Activated CD8-positive, alpha-beta memory T cell treated with anti-CD3 and anti-CD28 coated beads for 1 hour (primary cell): Measurements from ENCODE around the gene EPHA1.

Experiments
- DNase-seq, 2 donors: peaks; one replicate each; pipeline ENCODE4 v3.0.0-alpha.2; 2020; ENCODE audit warnings: low read depth in 1 of 2; ENCODE audit errors: extremely low read depth in 1 of 2

The EPHA1 gene

DNA sequence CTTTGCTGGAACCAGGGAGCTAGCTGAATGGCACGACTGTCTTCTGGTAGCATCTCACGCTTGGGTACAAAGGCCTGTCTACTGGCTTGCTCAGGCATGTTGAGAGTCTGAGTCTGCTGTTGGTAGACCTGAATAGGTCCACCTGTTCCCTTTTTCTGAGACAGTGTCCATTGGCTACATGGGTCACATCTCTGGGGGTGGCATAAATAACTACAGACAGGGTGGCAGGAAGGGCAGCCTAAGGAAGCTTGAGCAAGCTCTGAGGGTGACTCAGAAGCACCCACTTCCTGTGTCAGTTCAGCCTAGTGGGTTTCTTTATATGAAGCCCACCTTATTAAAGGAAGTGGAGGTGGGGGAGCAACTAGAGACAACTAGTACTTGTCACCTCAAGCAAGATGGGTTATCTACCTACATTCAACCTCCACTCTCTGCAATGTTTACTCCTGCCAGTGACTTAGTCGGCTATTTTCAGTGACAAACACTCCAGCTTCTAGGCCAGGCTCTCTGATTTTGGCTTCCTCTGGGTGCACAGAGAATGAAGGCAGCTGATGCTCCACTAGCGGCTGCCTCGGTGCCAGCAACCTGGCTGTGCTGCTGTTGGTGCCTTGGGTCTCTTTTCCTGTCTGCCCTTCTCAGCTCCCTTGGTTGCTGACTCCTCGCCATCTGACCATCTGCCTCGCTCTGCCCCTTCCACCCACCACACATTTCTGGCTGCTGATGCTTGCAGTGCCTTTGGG lies 33.2 kb downstream of the EPHA1 start:
- DNase-seq = no peak

- DNase-seq = no peak
These were observed 34.1 kb downstream of the EPHA1 start for GRCh38 chr7:143374561-143374960.

DNA sequence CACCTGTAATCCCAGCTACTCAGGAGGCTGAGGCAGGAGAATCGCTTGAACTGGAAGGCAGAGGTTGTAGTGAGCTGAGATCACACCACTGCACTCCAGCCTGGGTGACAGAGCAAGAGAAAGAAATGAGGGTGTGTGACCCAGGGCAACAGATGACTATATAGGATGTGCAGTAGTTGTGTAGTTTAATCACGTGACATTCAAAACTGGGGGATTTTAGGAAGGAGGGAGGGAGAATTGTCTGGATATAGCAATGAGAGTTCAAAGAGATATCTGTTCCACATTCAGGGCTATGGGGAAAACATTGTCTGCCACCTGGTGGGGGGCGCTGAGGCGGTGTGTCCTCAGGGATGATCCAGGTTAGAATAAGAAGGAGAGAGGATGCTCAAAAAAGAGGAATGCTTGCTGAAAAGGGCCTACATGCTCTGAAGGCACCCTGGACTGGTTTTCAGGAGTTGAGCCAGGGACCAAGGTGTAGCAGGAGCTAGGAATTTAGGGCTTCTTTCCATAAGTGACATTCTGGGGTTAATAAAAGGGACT lies 35.3 kb downstream of the EPHA1 start:
- no peak for DNase-seq

- DNase-seq = no peak
These were observed 36.6 kb downstream of the EPHA1 start for GRCh38 chr7:143372070-143372469.

GRCh38 chr7:143369678-143370651 lies 38.7 kb downstream of the EPHA1 start:
- DNase-seq = no peak

- DNase-seq = no peak
These were observed 40.3 kb downstream of the EPHA1 start for GRCh38 chr7:143368387-143368786.

DNA sequence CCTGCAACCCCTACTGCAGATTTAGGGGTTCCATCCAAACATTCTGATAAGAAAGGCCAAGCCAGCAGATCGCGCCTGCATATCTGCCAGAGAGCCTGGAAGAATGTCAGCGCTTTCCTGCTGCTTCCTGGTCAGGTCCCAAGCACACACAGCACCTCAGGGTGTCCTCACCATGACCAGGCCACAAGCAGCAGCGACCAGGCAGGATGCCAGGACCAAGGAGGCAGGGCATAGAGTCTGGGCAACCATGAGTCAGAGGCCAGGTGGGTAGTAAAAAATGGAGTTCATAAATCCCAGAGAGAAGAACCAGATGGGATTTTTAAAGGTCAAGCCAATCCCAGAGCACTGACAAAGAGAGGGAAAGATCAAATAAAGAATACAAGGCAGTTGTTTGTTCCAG lies 40.7 kb downstream of the EPHA1 start:
- no peak for DNase-seq

- DNase-seq = no peak
These were observed 45.4 kb downstream of the EPHA1 start for GRCh38 chr7:143363016-143363937.

DNA sequence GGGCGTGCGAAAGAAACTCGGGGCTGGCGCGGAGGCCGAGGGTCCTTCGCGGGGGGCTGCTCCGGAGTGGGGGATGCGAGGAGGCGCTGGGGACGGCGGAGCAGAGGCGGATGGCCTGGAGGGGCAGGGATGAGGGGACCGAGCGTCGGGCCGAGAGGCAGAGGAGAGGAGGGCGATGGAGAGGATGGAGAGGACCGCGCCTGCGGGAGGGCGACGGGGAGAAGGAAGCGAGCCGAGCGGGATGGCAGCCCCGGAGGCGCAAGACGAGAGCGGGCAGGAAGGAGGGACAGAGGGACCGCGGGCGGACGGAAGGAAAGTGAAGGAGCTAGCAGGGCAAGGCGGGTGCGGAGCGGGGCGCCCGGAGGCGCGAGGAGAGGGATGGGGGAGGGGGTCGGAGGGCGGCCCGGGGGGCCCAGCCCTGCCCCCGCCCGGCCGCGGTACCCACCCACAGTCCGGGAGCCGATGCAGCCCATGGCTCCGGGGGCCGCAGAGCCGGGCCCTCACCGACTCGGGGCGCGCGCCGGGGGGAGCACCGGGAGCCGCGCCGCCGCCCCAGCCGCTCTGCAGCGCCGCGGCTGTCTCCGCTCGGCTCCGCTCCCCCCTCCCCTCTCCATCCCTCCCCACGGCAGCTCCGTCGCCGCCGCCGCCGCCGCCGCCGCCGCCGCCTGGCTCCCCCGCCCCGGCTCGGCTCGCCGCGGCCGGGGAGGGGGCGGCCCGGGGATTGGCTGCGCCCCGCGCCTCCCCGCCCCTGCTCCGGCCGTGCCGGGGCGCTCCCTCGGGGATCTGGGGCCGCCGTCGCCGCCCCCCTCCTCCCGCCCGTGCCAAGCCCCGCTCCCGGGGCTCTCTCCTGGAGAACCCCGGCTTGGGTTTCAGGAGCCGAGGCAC lies 46.3 kb downstream of the EPHA1 start, which contains the start of gene FAM131B:
FAM131B (minus strand) TSS at position 583 of the 885 bp plus-strand sequence; CDS start at position 473, 110 bp downstream.
- no peak for DNase-seq

DNA sequence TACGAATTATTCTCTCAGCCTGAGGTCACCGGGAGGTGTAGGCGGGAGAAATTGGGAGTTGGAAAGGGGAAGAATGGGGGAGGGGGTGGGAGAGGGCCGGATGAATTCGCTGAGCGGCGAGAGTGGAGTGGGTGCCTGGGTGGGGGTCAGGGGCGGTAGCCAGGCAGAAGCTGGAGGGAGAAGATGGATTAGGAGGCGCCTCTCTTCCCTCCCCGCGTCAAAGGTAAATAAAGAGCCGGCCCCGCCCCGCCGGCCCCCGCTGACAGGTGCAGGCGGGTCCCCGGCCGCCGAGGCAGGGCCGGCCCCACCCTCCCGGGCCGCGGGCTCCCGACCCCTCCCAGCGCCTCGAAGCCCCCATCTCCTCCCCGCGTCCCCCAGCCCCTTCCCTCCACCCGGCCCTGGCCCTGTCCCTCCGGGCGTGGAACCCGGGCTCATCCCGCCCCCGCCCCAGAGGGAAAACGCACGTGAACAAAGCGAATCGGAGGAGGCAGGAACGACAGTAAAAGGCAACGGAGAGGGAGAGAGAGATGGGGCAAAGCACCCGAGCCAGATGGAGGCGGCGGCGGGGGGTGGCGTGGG lies 47.0 kb downstream of the EPHA1 start:
- DNase-seq = no peak

GRCh38 chr7:143360788-143361551 lies 47.7 kb downstream of the EPHA1 start:
- no peak for DNase-seq

DNA sequence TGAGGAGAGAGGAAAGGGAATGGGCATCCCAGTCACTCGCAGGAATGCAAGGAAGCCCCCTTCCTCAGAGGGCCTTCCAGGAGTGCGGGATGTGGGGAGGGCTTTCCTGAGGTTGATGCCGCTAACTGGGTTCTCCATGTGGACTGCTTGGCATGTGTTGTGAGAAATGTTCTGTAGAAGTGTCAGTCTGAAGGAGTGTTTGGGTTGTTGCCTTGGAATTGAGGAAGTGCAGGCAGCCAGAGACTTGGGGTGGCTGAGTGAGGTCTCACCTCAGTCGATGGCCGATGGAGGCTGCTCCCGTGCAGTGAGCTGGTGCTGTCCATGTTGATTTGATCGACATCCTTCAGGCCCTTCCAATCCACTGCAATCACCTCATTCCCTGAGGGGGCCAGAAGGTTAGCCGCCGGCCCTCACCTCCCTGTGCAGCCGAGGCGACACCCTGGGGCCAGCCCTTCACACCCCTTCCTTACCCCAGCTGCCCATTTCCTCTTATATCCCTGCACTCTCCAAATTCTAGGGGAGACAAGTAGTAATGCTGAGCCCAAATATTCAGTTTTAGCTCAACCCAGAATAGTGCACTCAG lies 48.8 kb downstream of the EPHA1 start:
- no peak for DNase-seq

GRCh38 chr7:143358626-143359025 lies 50.0 kb downstream of the EPHA1 start:
- no peak for DNase-seq

DNA sequence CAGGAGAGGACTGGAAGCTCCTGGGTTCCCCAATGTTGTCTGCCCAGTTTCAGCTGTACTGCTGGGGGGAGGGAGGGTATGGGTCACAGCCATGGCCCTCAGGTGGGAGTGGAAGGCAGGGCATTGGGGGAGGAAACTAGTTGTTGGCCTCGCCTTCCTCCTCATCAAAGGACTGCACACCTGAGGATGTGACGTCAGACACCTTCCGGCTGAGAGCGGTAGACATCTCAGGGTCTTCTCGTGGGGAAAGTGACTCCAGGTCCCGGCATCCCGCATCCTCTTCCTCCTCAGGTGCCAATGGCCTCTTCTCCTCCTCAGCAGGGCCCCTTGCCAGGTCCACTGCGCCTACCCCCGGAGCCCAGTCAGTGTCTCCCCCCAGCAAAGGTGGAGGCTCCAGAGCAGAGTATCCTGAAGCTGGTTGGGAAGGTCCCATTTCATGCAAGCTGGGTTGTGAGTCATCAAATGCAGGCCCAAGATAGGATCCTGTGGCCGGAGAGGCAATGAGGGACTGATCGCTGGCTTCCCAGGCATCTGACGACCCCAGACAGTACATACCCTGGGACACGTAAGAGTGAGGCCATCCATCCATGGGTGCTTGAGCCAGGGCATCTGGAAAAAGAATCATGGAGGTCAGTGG lies 52.1 kb downstream of the EPHA1 start:
- no peak for DNase-seq

- no peak for DNase-seq
These were observed 52.9 kb downstream of the EPHA1 start for GRCh38 chr7:143355450-143356385.

GRCh38 chr7:143354965-143355364 lies 53.7 kb downstream of the EPHA1 start:
- DNase-seq = no peak
